H9 (cell line): ENCODE results near the gene YBX3. TPM values are rescaled to one million over a fixed set of nuclear protein-coding genes. Genes with fewer than 3 reads are reported as not detected.

Experiments
- DNase-seq: peaks from one replicate; pipeline ENCODE4 v3.0.0-alpha.2; 2017
- H2AFZ ChIP-seq: one replicate; pipeline ENCODE4 v1.6.1; 2013; ENCODE audit warnings: mild to moderate bottlenecking, low read length, control low read depth, moderate library complexity
- H2AK5ac ChIP-seq: 2 replicates; pipeline ENCODE4 v1.6.1; 2013; ENCODE audit warnings: low read length, control low read depth, mixed read lengths; ENCODE audit not compliant: insufficient read length
- H2BK120ac ChIP-seq: one replicate; pipeline ENCODE4 v1.6.1; 2013; ENCODE audit warnings: low read depth, mild to moderate bottlenecking, low read length, control low read depth, inconsistent platforms; ENCODE audit not compliant: poor library complexity, severe bottlenecking
- H2BK12ac ChIP-seq: 2 replicates; pipeline ENCODE4 v1.6.1; 2013; ENCODE audit warnings: low read length, control low read depth, mixed read lengths, low read depth; ENCODE audit not compliant: insufficient read length
- H2BK15ac ChIP-seq: 2 replicates; pipeline ENCODE4 v1.6.1; 2013; ENCODE audit warnings: low read depth, low read length, control low read depth
- H2BK20ac ChIP-seq: one replicate; pipeline ENCODE4 v1.6.1; 2013; ENCODE audit warnings: low read depth, mild to moderate bottlenecking, low read length, control low read depth, inconsistent platforms; ENCODE audit not compliant: poor library complexity, severe bottlenecking
- H2BK5ac ChIP-seq: 2 replicates; pipeline ENCODE4 v1.6.1; 2013; ENCODE audit warnings: low read length, control low read depth, mixed read lengths; ENCODE audit not compliant: insufficient read length
- H3K14ac ChIP-seq: 2 replicates; pipeline ENCODE4 v1.6.1; 2013; ENCODE audit warnings: low read length, control low read depth; ENCODE audit not compliant: insufficient read depth
- H3K18ac ChIP-seq: 2 replicates; pipeline ENCODE4 v1.6.1; 2013; ENCODE audit warnings: low read depth, mild to moderate bottlenecking, mixed read lengths, low read length, control low read depth; ENCODE audit not compliant: insufficient read length
- H3K23ac ChIP-seq: 2 replicates; pipeline ENCODE4 v1.6.1; 2013; ENCODE audit warnings: low read length, control low read depth, mixed read lengths, low read depth; ENCODE audit not compliant: insufficient read length
- H3K23me2 ChIP-seq: 2 replicates; pipeline ENCODE4 v1.6.1; 2013; ENCODE audit warnings: low read depth, mild to moderate bottlenecking, mixed read lengths, low read length, control low read depth; ENCODE audit not compliant: insufficient read length, poor library complexity, severe bottlenecking
- H3K27ac ChIP-seq: 2 replicates; pipeline ENCODE4 v1.5.1; 2013; ENCODE audit warnings: low read length, control low read depth, mixed read lengths, low read depth; ENCODE audit not compliant: insufficient read length
- H3K27me3 ChIP-seq: 2 replicates; pipeline ENCODE4 v1.6.1; 2013; ENCODE audit warnings: low read length, control low read depth, inconsistent platforms; ENCODE audit not compliant: insufficient read depth
- H3K4ac ChIP-seq: 2 replicates; pipeline ENCODE4 v1.6.1; 2013; ENCODE audit warnings: low read depth, mild to moderate bottlenecking, control low read depth, inconsistent platforms, low read length, moderate library complexity
- H3K4me1 ChIP-seq: 2 replicates; pipeline ENCODE4 v1.6.1; 2013; ENCODE audit warnings: low read length, control low read depth, inconsistent platforms; ENCODE audit not compliant: insufficient read depth
- H3K4me2 ChIP-seq: 2 replicates; pipeline ENCODE4 v1.6.1; 2013; ENCODE audit warnings: low read length, control low read depth, mixed read lengths; ENCODE audit not compliant: insufficient read length, insufficient read depth
- H3K56ac ChIP-seq: 2 replicates; pipeline ENCODE4 v1.6.1; 2013; ENCODE audit warnings: low read depth, mild to moderate bottlenecking, mixed read lengths, low read length, control low read depth; ENCODE audit not compliant: insufficient read length
- H3K79me1 ChIP-seq: 2 replicates; pipeline ENCODE4 v1.6.1; 2013; ENCODE audit warnings: low read depth, mild to moderate bottlenecking, moderate library complexity, low read length, control low read depth, inconsistent platforms; ENCODE audit not compliant: insufficient read depth, poor library complexity, severe bottlenecking
- H3K79me2 ChIP-seq: 2 replicates; pipeline ENCODE4 v1.6.1; 2013; ENCODE audit warnings: low read length, control low read depth, inconsistent platforms; ENCODE audit not compliant: insufficient read depth
- H3K9ac ChIP-seq: 2 replicates; pipeline ENCODE4 v1.6.1; 2013; ENCODE audit warnings: low read length, control low read depth, mixed read lengths; ENCODE audit not compliant: insufficient read length; ENCODE audit errors: extremely low read depth
- H3K9me3 ChIP-seq: one replicate; pipeline ENCODE4 v1.6.1; 2013; ENCODE audit warnings: low read depth, low read length, inconsistent platforms; ENCODE audit not compliant: control insufficient read depth
- H3T11ph ChIP-seq: one replicate; pipeline ENCODE4 v1.6.1; 2013; ENCODE audit warnings: mild to moderate bottlenecking, low read length, control low read depth, inconsistent platforms
- H4K20me1 ChIP-seq: one replicate; pipeline ENCODE4 v1.6.1; 2013; ENCODE audit not compliant: control insufficient read depth, insufficient read length, insufficient read depth
- H4K5ac ChIP-seq: 2 replicates; pipeline ENCODE4 v1.6.1; 2013; ENCODE audit warnings: low read depth, mild to moderate bottlenecking, mixed read lengths, low read length, control low read depth; ENCODE audit not compliant: insufficient read length
- H4K8ac ChIP-seq: replicated peaks from 2 replicates; pipeline ENCODE4 v1.6.1; 2013; ENCODE audit warnings: low read length, control low read depth, mixed read lengths, low read depth; ENCODE audit not compliant: insufficient read length
- H4K91ac ChIP-seq: 2 replicates; pipeline ENCODE4 v1.6.1; 2013; ENCODE audit warnings: low read depth, mild to moderate bottlenecking, moderate library complexity, mixed read lengths, low read length, control low read depth; ENCODE audit not compliant: insufficient read length
- H3K27ac Mint-ChIP-seq, 3 experiments: 2 replicates in 2 of 3; 3 replicates in 1 of 3; pipeline ENCODE4 v1.8.0; 2020 to 2021; ENCODE audit warnings: mixed read lengths in 3 of 3, mild to moderate bottlenecking in 1 of 3, moderate library complexity in 1 of 3
- H3K27me3 Mint-ChIP-seq: 2 replicates; pipeline ENCODE4 v1.8.0; 2021; ENCODE audit warnings: low read depth, mild to moderate bottlenecking, moderate library complexity, mixed read lengths
- H3K36me3 Mint-ChIP-seq, 3 experiments: 2 replicates in 2 of 3; 3 replicates in 1 of 3; pipeline ENCODE4 v1.8.0; 2020 to 2021; ENCODE audit warnings: low read depth in 3 of 3, mixed read lengths in 3 of 3; ENCODE audit not compliant: insufficient read depth in 1 of 3
- H3K4me1 Mint-ChIP-seq, 2 experiments: 2 replicates each; pipeline ENCODE4 v1.8.0; 2020; ENCODE audit warnings: mixed read lengths in 2 of 2
- H3K4me3 Mint-ChIP-seq, 2 experiments: 2 replicates in 1 of 2; 3 replicates in 1 of 2; pipeline ENCODE4 v1.8.0; 2020 to 2021; ENCODE audit warnings: mild to moderate bottlenecking in 2 of 2, mixed read lengths in 2 of 2, moderate library complexity in 1 of 2
- H3K9me3 Mint-ChIP-seq, 2 experiments: 2 replicates in 1 of 2; 3 replicates in 1 of 2; pipeline ENCODE4 v1.8.0; 2020; ENCODE audit warnings: mild to moderate bottlenecking in 2 of 2, mixed read lengths in 2 of 2, moderate library complexity in 1 of 2
- CTCF ChIP-seq: fragments of 200-600 bp; sonication (generic); conservative IDR thresholded peaks from 3 replicates; pipeline ENCODE4 v1.8.0; 2021; ENCODE audit warnings: antibody characterized with exemption, mild to moderate bottlenecking
- WGBS: extraction: QIAGEN DNeasy Blood & Tissue Kit; methylation state at CpG from one replicate; pipeline ENCODE4 v1.1.7; 2013; ENCODE audit warnings: missing lambda C conversion rate, low lambda C conversion rate, mixed read lengths; ENCODE audit not compliant: insufficient read length; ENCODE audit errors: extremely low coverage; 5-methylcytosine and 5-hydroxymethylcytosine counted together
- total RNA-seq: library from RNA; stranded (reverse); gene quantifications from 2 replicates; pipeline ENCODE4 v1.2.1, GENCODE V29; 2021

YBX3 gene
- total RNA-seq, 1 experiment from 2014 or later: 343 TPM

- Histone ChIP-seq H4K8ac (no peak overlapping the region), H3K4ac (no peak overlapping the region), H2BK12ac (no peak overlapping the region), H4K20me1 (no peaks in the 10 kb centered on the region), H2BK15ac (no peak overlapping the region), H3K9ac (no peak overlapping the region), H2AK5ac (no peak overlapping the region), H3K23ac (no peak overlapping the region), H3K18ac (no peak overlapping the region), H3K79me2 (no peaks in the 10 kb centered on the region), H2BK20ac (no peak overlapping the region), H2BK5ac (no peak overlapping the region), H2AFZ (no peak overlapping the region), H3K14ac (no peak overlapping the region), H3K56ac (no peak overlapping the region), H3K9me3 (no peaks in the 10 kb centered on the region), H3K27me3 (no peaks in the 10 kb centered on the region), H3T11ph (no peak overlapping the region), H3K27ac (no peak overlapping the region), H3K79me1 (no peaks in the 10 kb centered on the region), H4K5ac (no peak overlapping the region), H4K91ac (no peak overlapping the region), H3K23me2 (no peaks in the 10 kb centered on the region), H3K4me2 (no peak overlapping the region), H3K4me1 (no peaks in the 10 kb centered on the region; the same call in 1 of the 2 replicates), H2BK120ac (no peak overlapping the region)
- DNase-seq: no peak
- no CpG with 5 or more reads among the region's 8 CpGs for WGBS
- no peak overlapping the region for H3K4me3 Mint-ChIP-seq
- H3K27ac Mint-ChIP-seq: no peak overlapping the region
- TF ChIP-seq CTCF: no peak
- no peaks in the 10 kb centered on the region for H3K36me3 Mint-ChIP-seq
- H3K9me3 Mint-ChIP-seq: no peaks in the 10 kb centered on the region
- peaks cover 3% of the 10 kb centered on the region; the same call in 1 of the 2 replicates for H3K27me3 Mint-ChIP-seq
- no peaks in the 10 kb centered on the region for H3K4me1 Mint-ChIP-seq
Measured at GRCh38 chr12:10739157-10740118, 16.3 kb upstream of the YBX3 start.
